Activated CD4-positive, alpha-beta T cell treated with anti-CD3 and anti-CD28 coated beads for 24 hours (primary cell): ENCODE data around the gene B3GLCT.
"Not testable (repeated sequence)": the region's sequence is repeated elsewhere in the genome, so short reads cannot be mapped to it uniquely, and the experiment has no call there.

ENCODE experiments used
- DNase-seq, 2 donors: peaks; one replicate each; pipeline ENCODE4 v3.0.0-alpha.2; 2020; ENCODE audit warnings: low read depth in 2 of 2

B3GLCT gene

DNA sequence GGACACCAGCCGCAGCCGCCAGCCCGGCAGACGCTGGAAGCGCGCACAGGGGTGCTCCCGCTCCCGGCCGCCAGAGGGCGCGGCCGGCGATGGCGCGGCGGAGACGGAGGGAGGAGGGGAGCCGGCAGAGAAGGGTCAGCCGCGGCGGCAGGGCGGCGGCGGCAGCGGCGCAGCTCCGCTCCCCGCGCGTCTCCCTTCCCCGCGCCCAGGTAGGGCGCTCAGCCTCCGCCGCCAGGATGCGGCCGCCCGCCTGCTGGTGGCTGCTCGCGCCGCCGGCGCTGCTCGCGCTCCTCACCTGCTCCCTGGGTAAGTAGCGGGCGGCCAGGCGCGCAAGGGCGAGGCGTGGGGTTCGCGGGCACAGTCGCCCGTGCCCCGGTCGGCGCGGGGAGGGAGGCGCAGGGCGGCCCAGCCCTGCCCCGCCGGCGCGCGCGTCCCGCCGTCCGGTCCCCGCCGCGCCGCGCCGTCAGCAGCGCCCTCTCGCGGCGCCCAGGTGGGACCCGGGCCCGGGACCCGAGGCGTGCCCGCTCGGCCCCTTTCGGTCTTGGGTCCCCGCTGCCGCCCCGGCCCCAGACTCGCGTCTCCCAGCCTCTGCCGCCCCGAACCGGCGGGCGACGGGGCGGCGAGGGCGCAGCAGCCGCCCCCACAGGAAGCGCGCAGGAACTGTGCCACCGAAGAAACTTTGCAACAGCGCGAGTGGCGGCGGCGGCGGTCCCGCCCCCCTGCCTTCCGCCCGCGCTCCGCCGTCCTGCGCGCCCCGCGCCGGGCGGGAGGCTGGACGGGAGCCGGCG lies at the start of gene B3GLCT:
Gene B3GLCT (plus strand): TSS at position 127 of the 788 bp plus-strand sequence. CDS start 110 bp downstream, at position 237.
- DNase-seq, result peak; percentile 57 to 68

GRCh38 chr13:31150315-31150985 lies 49.3 kb upstream of the B3GLCT start:
- DNase-seq, result no peak

- no peak for DNase-seq
Observed at GRCh38 chr13:31151837-31152236, 47.9 kb upstream of the B3GLCT start.

DNA sequence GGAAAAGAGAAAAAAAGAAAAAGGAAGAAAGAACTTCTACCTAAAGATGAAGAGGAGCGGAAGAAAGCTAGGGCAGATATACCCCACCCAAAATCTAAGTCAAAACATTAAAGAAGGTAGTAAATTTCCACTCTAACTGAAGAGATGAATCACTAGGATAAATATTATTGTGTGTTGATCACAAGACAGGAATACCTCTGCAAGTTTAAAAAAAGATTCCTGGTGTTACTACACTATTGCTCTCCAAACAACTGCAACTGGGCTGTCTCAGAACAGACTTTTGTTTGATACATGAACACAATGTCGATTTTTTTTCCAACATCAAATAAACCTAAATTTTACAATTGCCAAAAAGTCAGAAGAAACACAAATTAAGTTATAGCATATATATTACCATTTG lies 44.8 kb upstream of the B3GLCT start:
- DNase-seq, result no peak

DNA sequence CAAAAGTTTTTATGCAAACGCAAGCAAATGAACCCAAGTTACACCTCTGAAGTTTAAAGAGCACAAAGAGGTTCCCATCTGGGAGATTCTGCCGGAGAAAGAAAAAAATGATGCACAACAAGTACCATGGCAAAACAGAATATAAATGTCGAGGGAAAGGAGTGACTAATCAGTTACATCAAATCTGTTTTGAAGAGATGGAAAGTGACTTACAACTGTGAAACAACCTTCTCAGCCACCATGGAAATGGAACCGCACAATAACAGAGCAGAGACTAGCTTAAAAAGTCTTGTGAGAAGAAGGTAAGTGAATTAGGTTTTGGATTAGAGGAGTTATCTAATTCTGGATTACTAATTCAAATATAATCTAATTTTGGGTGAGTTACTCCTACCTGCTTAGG lies 40.5 kb upstream of the B3GLCT start:
- DNase-seq, result no peak

- peak; percentile 41 to 42 for DNase-seq
Observed at GRCh38 chr13:31160857-31161556, 38.8 kb upstream of the B3GLCT start.

DNA sequence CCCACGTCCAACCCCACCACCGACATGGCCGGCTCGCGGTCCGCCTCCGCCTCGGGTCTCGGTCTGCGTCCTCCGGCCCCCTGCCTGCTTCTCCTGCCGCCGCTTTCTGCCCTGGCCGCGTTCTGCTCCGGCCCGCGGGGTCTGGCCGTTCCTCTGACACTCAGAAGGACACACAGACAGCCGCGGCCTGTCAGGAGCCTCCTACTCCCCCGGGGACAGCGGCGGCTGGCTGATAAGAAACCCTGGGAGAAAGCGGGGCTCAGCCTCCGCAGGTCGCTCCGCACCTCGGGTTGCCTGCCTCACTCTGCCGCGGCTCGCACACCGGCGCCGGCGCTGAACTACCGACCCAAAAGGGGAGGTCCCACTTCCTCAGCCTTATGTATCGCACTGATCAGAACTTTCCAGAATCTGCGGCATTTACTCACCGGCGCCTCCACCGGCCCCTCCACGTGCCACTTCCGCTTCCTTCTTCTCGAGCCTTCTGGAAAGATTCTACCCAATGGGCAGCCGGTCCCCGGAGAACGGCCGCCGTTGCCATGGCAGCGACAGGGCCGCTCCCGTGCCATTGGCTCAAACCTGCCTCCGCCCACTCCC lies 38.1 kb upstream of the B3GLCT start, which contains the start of gene HSPH1:
Gene HSPH1 (minus strand): TSS at position 348 of the 594 bp plus-strand sequence. CDS start 322 bp downstream, at position 26.
- peak; percentile 97 to 98 for DNase-seq

GRCh38 chr13:31162151-31163008 lies 37.4 kb upstream of the B3GLCT start:
- DNase-seq, result peak; percentile 85 to 88

- DNase-seq, result no peak
Observed at GRCh38 chr13:31166591-31166990, 33.2 kb upstream of the B3GLCT start.

- no peak for DNase-seq
Observed at GRCh38 chr13:31167490-31167889, 32.3 kb upstream of the B3GLCT start.

- DNase-seq, result no peak
Observed at GRCh38 chr13:31168166-31168565, 31.6 kb upstream of the B3GLCT start.

- no peak for DNase-seq
Observed at GRCh38 chr13:31168736-31169135, 31.0 kb upstream of the B3GLCT start.

DNA sequence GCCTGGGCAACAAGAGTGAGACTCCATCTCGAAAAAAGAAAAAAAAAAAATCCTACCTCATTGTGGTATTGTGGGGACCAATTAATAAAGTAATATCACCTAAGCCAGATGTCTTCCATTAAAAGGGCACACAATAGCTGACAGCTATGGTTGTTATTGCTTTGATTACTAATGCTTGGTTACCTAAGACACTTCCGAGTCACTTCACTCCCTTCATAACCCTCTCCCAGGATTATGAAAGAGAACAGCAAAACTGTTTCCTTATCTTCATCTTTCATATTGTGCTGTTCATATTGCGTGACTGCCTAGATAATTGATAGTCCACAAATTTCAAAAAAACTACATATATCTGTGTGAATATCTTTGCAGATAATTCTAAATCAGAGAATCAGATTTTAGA lies 27.8 kb upstream of the B3GLCT start:
- no peak for DNase-seq

GRCh38 chr13:31172535-31172934 lies 27.2 kb upstream of the B3GLCT start:
- no peak for DNase-seq

DNA sequence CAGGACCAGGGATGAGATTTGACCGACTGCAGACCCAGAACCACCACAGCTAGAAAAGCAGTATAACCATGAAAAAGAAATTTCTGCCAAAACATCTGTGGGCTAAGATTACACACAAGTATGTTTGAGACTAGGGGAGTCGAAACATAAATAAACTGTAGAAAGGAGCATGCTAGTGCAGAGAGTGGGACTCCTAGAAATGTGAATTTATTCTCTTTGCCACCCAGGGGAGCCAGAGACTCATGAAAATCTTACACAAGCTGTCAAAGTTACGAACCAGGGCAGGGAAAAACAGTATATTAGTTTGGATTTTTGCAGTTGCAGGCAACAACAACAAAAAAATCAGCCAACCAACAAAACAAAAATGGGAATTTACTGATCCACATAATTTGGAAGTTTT lies 25.8 kb upstream of the B3GLCT start:
- no peak for DNase-seq

- DNase-seq, result no peak
Observed at GRCh38 chr13:31175847-31176532, 23.8 kb upstream of the B3GLCT start.

DNA sequence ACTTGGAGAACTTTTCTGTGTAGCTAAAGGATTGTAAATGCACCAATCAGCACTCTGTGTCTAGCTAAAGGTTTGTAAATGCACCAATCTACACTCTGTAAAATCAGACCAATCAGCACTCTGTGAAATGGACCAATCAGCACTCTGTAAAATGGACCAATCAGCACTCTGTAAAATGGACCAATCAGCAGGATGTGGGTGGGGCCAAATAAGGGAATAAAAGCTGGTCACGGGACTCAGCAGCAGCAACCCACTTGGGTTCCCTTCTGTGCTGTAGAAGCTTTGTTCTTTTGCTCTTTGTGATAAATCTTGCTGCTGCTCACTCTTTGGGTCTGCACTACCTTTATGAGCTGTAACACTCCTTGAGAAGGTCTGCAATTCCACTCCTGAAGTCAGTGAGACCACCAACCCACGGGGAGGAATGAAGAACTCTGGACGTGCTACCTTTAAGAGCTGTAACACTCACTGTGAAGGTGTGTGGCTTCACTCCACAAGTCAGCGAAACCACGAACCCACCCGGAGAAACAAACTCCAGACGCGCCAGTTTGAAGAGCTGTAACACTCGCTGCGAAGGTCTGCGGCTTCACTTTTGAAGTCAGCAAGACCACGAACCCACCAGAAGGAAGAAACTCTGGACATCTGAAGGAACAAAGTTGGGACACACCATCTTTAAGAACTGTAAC lies 21.8 kb upstream of the B3GLCT start:
- DNase-seq, result not testable (repeated sequence)

GRCh38 chr13:31179241-31179640 lies 20.5 kb upstream of the B3GLCT start:
- no peak for DNase-seq

DNA sequence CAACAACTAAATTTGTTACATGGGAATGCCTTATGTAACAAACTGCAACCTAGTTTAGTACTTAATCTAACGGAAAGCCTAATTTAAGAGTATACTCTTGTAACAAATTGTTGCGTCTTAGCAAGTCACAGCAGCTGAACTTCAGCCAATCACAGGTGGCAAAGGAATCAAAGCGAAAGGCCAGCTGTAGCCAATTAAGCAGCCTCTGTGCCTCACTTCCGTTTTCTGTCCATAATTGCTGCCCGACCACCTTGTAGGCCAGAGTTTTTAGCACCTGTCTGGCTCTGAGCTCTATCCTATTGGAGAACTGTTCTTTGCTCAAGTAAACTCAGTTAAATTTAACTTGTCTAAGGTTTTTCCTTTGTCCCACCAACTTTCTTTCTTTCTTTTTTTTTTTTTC lies 20.0 kb upstream of the B3GLCT start:
- DNase-seq, result no peak

GRCh38 chr13:31182987-31183386 lies 16.8 kb upstream of the B3GLCT start:
- DNase-seq, result no peak
